SK-N-SH treated with all-trans-retinoic acid at 6 μM for 48 hours (cell line): ENCODE results near the gene FARP1.

Experiments used
- BACH2 ChIP-seq: fragments of 250-450 bp; sonication (Bioruptor Pico); IDR thresholded peaks from 2 replicates; pipeline ENCODE4 v1.9.0; 2021; ENCODE audit warnings: mild to moderate bottlenecking, borderline replicate concordance
- CSDC2 ChIP-seq: fragments of 250-450 bp; sonication (Bioruptor Pico); IDR thresholded peaks from 2 replicates; pipeline ENCODE4 v1.5.0; 2020; ENCODE audit warnings: mild to moderate bottlenecking, moderate library complexity
- GLIS3 ChIP-seq: fragments of 250-450 bp; sonication (Bioruptor Pico); IDR thresholded peaks from 2 replicates; pipeline ENCODE4 v1.5.0; 2020; ENCODE audit warnings: mild to moderate bottlenecking, moderate library complexity
- ZNF565 ChIP-seq: fragments of 450-650 bp; formaldehyde crosslinking; conservative IDR thresholded peaks from 2 replicates; pipeline ENCODE4 v1.5.0; 2020; ENCODE audit warnings: low read depth, mild to moderate bottlenecking, moderate library complexity
- TF ChIP-seq, protein P1 (sequence below): fragments of 250-450 bp; sonication (Bioruptor Pico); IDR thresholded peaks from 2 replicates; pipeline ENCODE4 v1.8.0; 2020; ENCODE audit warnings: mild to moderate bottlenecking, moderate library complexity, borderline replicate concordance
- TF ChIP-seq, protein P2 (sequence below): fragments of 250-450 bp; sonication (Bioruptor Pico); IDR thresholded peaks from 2 replicates; pipeline ENCODE4 v1.5.0; 2020; ENCODE audit warnings: mild to moderate bottlenecking, moderate library complexity

- TF ChIP-seq CSDC2 (no peak), BACH2 (CRISPR knock-in tag) (no peak), GLIS3 (CRISPR knock-in tag) (no peak), ZNF565 (CRISPR knock-in tag) (no peak)
- TF ChIP-seq, protein P1, sequence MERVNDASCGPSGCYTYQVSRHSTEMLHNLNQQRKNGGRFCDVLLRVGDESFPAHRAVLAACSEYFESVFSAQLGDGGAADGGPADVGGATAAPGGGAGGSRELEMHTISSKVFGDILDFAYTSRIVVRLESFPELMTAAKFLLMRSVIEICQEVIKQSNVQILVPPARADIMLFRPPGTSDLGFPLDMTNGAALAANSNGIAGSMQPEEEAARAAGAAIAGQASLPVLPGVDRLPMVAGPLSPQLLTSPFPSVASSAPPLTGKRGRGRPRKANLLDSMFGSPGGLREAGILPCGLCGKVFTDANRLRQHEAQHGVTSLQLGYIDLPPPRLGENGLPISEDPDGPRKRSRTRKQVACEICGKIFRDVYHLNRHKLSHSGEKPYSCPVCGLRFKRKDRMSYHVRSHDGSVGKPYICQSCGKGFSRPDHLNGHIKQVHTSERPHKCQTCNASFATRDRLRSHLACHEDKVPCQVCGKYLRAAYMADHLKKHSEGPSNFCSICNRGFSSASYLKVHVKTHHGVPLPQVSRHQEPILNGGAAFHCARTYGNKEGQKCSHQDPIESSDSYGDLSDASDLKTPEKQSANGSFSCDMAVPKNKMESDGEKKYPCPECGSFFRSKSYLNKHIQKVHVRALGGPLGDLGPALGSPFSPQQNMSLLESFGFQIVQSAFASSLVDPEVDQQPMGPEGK: no peak
- TF ChIP-seq, protein P2, sequence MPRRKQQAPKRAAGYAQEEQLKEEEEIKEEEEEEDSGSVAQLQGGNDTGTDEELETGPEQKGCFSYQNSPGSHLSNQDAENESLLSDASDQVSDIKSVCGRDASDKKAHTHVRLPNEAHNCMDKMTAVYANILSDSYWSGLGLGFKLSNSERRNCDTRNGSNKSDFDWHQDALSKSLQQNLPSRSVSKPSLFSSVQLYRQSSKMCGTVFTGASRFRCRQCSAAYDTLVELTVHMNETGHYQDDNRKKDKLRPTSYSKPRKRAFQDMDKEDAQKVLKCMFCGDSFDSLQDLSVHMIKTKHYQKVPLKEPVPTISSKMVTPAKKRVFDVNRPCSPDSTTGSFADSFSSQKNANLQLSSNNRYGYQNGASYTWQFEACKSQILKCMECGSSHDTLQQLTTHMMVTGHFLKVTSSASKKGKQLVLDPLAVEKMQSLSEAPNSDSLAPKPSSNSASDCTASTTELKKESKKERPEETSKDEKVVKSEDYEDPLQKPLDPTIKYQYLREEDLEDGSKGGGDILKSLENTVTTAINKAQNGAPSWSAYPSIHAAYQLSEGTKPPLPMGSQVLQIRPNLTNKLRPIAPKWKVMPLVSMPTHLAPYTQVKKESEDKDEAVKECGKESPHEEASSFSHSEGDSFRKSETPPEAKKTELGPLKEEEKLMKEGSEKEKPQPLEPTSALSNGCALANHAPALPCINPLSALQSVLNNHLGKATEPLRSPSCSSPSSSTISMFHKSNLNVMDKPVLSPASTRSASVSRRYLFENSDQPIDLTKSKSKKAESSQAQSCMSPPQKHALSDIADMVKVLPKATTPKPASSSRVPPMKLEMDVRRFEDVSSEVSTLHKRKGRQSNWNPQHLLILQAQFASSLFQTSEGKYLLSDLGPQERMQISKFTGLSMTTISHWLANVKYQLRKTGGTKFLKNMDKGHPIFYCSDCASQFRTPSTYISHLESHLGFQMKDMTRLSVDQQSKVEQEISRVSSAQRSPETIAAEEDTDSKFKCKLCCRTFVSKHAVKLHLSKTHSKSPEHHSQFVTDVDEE (CRISPR knock-in tag): no peak
Measured at GRCh38 chr13:98339684-98340425, 197.0 kb downstream of the FARP1 start.
